ENCODE data around the gene CRLF2. TPM values are rescaled to one million over a fixed set of nuclear protein-coding genes. Genes with fewer than 3 reads are reported as not detected.

CRLF2 gene
- total and polyA plus RNA-seq, 2 experiments from 2014 or later: not detected

DNA sequence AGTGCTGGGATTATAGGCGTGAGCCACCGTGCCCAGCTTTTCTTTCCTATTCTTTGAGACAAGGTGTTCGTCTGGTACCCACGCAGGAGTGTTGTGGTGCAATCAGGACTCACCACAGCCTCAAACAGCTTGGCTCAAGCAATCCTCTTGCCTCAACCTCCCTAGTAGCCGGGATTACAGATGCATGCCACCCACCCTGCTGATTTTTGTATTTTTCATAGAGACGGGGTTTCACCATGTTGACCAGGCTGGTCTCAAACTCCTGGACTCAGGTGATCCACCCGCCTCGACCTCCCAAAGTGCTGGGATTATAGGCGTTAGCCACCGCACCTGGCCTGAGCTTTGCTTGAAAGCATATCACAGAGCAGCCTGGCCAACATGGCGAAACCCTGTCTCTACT is 1.5 kb upstream of the CRLF2 start:
- H3K4me1 ChIP-seq (ENCODE audit: insufficient read depth): no peaks in the 10 kb centered on the region

More for the DNA sequence above, 1.5 kb upstream of the CRLF2 start:
- no peak overlapping the region for H3K27ac ChIP-seq (ENCODE audit: low read depth)
- peaks cover 30% of the 10 kb centered on the region for H3K36me3 Mint-ChIP-seq (ENCODE audit: low read depth)
- H3K79me2 ChIP-seq (replicated peaks; ENCODE audit: insufficient read depth): no peaks in the 10 kb centered on the region
- no peaks in the 10 kb centered on the region for H3K36me3 ChIP-seq (ENCODE audit: insufficient read depth)
- TF ChIP-seq STAT1 (IDR thresholded peaks at IDR 0.05; ENCODE audit: unreplicated experiment) (no peak), EZH2phosphoT487 (IDR thresholded peaks at IDR 0.05; ENCODE audit: unreplicated experiment) (no peak), ZNF114 (CRISPR knock-in tag; IDR thresholded peaks at IDR 0.05) (no peak), ZNF462 (CRISPR knock-in tag; IDR thresholded peaks at IDR 0.05) (no peak), ZNF331 (CRISPR knock-in tag; IDR thresholded peaks at IDR 0.05; ENCODE audit: low read depth) (no peak), NANOG (IDR thresholded peaks at IDR 0.05; ENCODE audit: borderline replicate concordance) (no peak), ETS1 (IDR thresholded peaks at IDR 0.05) (no peak), POLR2AphosphoS5 (IDR thresholded peaks at IDR 0.05; ENCODE audit: low read depth) (no peak), JUNB (IDR thresholded peaks at IDR 0.05; ENCODE audit: unreplicated experiment) (no peak), EZH2 (IDR thresholded peaks at IDR 0.05; ENCODE audit: low read depth, unreplicated experiment) (no peak), CREB1 (CRISPR knock-in tag; IDR thresholded peaks at IDR 0.05; ENCODE audit: low read depth) (no peak)
- TF ChIP-seq, protein P1, sequence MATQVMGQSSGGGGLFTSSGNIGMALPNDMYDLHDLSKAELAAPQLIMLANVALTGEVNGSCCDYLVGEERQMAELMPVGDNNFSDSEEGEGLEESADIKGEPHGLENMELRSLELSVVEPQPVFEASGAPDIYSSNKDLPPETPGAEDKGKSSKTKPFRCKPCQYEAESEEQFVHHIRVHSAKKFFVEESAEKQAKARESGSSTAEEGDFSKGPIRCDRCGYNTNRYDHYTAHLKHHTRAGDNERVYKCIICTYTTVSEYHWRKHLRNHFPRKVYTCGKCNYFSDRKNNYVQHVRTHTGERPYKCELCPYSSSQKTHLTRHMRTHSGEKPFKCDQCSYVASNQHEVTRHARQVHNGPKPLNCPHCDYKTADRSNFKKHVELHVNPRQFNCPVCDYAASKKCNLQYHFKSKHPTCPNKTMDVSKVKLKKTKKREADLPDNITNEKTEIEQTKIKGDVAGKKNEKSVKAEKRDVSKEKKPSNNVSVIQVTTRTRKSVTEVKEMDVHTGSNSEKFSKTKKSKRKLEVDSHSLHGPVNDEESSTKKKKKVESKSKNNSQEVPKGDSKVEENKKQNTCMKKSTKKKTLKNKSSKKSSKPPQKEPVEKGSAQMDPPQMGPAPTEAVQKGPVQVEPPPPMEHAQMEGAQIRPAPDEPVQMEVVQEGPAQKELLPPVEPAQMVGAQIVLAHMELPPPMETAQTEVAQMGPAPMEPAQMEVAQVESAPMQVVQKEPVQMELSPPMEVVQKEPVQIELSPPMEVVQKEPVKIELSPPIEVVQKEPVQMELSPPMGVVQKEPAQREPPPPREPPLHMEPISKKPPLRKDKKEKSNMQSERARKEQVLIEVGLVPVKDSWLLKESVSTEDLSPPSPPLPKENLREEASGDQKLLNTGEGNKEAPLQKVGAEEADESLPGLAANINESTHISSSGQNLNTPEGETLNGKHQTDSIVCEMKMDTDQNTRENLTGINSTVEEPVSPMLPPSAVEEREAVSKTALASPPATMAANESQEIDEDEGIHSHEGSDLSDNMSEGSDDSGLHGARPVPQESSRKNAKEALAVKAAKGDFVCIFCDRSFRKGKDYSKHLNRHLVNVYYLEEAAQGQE (IDR thresholded peaks at IDR 0.05; ENCODE audit: unreplicated experiment): no peak
- TF ChIP-seq, protein P2, sequence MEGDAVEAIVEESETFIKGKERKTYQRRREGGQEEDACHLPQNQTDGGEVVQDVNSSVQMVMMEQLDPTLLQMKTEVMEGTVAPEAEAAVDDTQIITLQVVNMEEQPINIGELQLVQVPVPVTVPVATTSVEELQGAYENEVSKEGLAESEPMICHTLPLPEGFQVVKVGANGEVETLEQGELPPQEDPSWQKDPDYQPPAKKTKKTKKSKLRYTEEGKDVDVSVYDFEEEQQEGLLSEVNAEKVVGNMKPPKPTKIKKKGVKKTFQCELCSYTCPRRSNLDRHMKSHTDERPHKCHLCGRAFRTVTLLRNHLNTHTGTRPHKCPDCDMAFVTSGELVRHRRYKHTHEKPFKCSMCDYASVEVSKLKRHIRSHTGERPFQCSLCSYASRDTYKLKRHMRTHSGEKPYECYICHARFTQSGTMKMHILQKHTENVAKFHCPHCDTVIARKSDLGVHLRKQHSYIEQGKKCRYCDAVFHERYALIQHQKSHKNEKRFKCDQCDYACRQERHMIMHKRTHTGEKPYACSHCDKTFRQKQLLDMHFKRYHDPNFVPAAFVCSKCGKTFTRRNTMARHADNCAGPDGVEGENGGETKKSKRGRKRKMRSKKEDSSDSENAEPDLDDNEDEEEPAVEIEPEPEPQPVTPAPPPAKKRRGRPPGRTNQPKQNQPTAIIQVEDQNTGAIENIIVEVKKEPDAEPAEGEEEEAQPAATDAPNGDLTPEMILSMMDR (conservative IDR thresholded peaks at IDR 0.05; ENCODE audit: low read depth in 2 of 2): no peak
- H3K9me3 Mint-ChIP-seq: peaks cover 37% of the 10 kb centered on the region
- no peak overlapping the region for H2AFZ ChIP-seq
- no peak overlapping the region for H3K4me3 ChIP-seq
- H3K4me2 ChIP-seq: no peak overlapping the region
- no peak overlapping the region for H3K4me3 Mint-ChIP-seq
- H3K4me1 Mint-ChIP-seq: no peaks in the 10 kb centered on the region; the same call in 2 of the 3 replicates
- no peaks in the 10 kb centered on the region for H3K27me3 ChIP-seq (ENCODE audit: insufficient read depth)
- peaks cover 5% of the 10 kb centered on the region for H3K27me3 Mint-ChIP-seq (ENCODE audit: insufficient read depth, low read depth, poor library complexity)
- no peaks in the 10 kb centered on the region for H4K20me1 ChIP-seq (replicated peaks; ENCODE audit: insufficient read depth)
- no peaks in the 10 kb centered on the region for H3K9me2 ChIP-seq (ENCODE audit: insufficient read depth)
- H3K27ac Mint-ChIP-seq: no peak overlapping the region
- ATAC-seq (no peak), DNase-seq (ENCODE audit: low spot score) (no peak)
- no peaks in the 10 kb centered on the region for H3F3A ChIP-seq (replicated peaks; ENCODE audit: low read depth)

Measured in GM23338 (cell line).